Gastrocnemius medialis (tissue), 4 donors: ENCODE measurements around the gene DDR1. TPM values are rescaled to one million over a fixed set of nuclear protein-coding genes. Genes with fewer than 3 reads are reported as not detected.
"Not testable (repeated sequence)": the region's sequence is repeated elsewhere in the genome, so short reads cannot be mapped to it uniquely, and the experiment has no call there.

ENCODE experiments used
- ATAC-seq, 2 donors: fragments of 150-250 bp; one replicate each; pipeline ENCODE4 v1.9.1; 2016
- DNase-seq, 2 donors: peaks; one replicate each; pipeline ENCODE4 v3.0.0-alpha.2; 2019
- H3K27ac ChIP-seq, 4 donors: fragments of 200-600 bp; sonication (generic); 1 replicate in 1 of 4; 2 replicates in 3 of 4; pipeline ENCODE4 v1.5.1; 2016 to 2018; ENCODE audit warnings: mild to moderate bottlenecking in 2 of 4, moderate library complexity in 1 of 4
- H3K27me3 ChIP-seq, 3 donors: fragments of 200-600 bp; sonication (generic) in 2 of 3; 1 replicate in 1 of 3; 2 replicates in 2 of 3; pipeline versions ENCODE4 v1.5.1 to v1.6.0; 2016 to 2019; ENCODE audit warnings: mild to moderate bottlenecking in 1 of 3, moderate library complexity in 1 of 3
- H3K36me3 ChIP-seq, 2 donors: fragments of 200-600 bp; sonication (generic) in 1 of 2; one replicate each; pipeline ENCODE4 v1.5.1; 2017 to 2018
- H3K4me1 ChIP-seq, 2 donors: fragments of 200-600 bp; sonication (generic) in 1 of 2; one replicate each; pipeline ENCODE4 v1.5.1; 2016 to 2017; ENCODE audit warnings: mild to moderate bottlenecking in 2 of 2
- H3K4me3 ChIP-seq, 4 donors: fragments of 200-600 bp; sonication (generic) in 3 of 4; 1 replicate in 1 of 4; 2 replicates in 3 of 4; pipeline ENCODE4 v1.5.1; 2016 to 2019; ENCODE audit warnings: mild to moderate bottlenecking in 2 of 4
- H3K9me3 ChIP-seq, 3 donors: fragments of 200-600 bp; sonication (generic) in 2 of 3; 1 replicate in 1 of 3; 2 replicates in 2 of 3; pipeline ENCODE4 v1.5.1; 2016 to 2019
- POLR2A ChIP-seq, 2 donors: fragments of 450-650 bp; IDR thresholded peaks; one replicate each; pipeline ENCODE4 v1.6.1; 2017; ENCODE audit warnings: antibody characterized with exemption in 2 of 2, mild to moderate bottlenecking in 2 of 2, moderate library complexity in 2 of 2
- in situ Hi-C, 4 donors: fragments of 200-750 bp; cut with MboI; loops; one replicate each; pipeline versions ENCODE4 v1.15.0 to v1.8.0; 2017; ENCODE audit warnings: low sequenced_read_pairs in 4 of 4
- intact Hi-C: fragments of 100-400 bp; cut with DNase I; formaldehyde crosslinking; loops from one replicate; pipeline ENCODE4 v1.15.1; 2023; ENCODE audit warnings: low total_unique reads
- total RNA-seq, 4 donors: library from RNA; depleted of rRNA; stranded (reverse); fragments of >200 nt; gene quantifications; one replicate each; pipeline versions ENCODE4 v1.1.0 to v1.2.3, GENCODE V29; 2016
- TF ChIP-seq, protein P1 (sequence below), 5 experiments: fragments of 450-650 bp in 3 of 5; fragments of 200-600 bp in 2 of 5; sonication (generic) in 2 of 5; IDR thresholded peaks in 4 of 5; conservative IDR thresholded peaks in 1 of 5; 1 replicate in 4 of 5; 2 replicates in 1 of 5; pipeline ENCODE4 v1.5.1; 2016 to 2019; ENCODE audit warnings: antibody characterized with exemption in 5 of 5, mild to moderate bottlenecking in 3 of 5, moderate library complexity in 3 of 5

The DDR1 gene
- total RNA-seq, 4 donors from 2014 or later, result 20.0 to 62.2 (median 59.3) TPM

DNA sequence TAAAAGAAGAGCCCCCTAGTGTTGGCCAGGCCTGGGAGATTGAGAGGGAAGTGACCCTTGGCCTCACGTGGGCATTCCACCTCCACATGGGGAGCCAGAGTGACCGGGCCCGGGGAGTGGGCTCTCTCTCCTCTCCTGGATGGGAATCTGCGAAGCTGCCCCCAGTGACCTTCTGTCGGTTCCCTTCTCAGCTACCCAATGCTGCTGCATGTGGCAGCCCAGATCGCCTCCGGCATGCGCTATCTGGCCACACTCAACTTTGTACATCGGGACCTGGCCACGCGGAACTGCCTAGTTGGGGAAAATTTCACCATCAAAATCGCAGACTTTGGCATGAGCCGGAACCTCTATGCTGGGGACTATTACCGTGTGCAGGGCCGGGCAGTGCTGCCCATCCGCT, 13.6 kb downstream of the DDR1 start:
- no peaks in the 10 kb centered on the region for H3K9me3 ChIP-seq
- H3K36me3 ChIP-seq, result peaks cover 0 to 66% of the 10 kb centered on the region in 2 donors
- TF ChIP-seq, protein P1, sequence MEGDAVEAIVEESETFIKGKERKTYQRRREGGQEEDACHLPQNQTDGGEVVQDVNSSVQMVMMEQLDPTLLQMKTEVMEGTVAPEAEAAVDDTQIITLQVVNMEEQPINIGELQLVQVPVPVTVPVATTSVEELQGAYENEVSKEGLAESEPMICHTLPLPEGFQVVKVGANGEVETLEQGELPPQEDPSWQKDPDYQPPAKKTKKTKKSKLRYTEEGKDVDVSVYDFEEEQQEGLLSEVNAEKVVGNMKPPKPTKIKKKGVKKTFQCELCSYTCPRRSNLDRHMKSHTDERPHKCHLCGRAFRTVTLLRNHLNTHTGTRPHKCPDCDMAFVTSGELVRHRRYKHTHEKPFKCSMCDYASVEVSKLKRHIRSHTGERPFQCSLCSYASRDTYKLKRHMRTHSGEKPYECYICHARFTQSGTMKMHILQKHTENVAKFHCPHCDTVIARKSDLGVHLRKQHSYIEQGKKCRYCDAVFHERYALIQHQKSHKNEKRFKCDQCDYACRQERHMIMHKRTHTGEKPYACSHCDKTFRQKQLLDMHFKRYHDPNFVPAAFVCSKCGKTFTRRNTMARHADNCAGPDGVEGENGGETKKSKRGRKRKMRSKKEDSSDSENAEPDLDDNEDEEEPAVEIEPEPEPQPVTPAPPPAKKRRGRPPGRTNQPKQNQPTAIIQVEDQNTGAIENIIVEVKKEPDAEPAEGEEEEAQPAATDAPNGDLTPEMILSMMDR (IDR thresholded peaks at IDR 0.05 in 4 of 5, conservative IDR thresholded peaks at IDR 0.05 in 1 of 5), result no peak
- no peak for TF ChIP-seq POLR2A (IDR thresholded peaks at IDR 0.05)
- no peak for ATAC-seq
- no peak for DNase-seq
- H3K27ac ChIP-seq, result no peak overlapping the region
- H3K27me3 ChIP-seq, result no peaks in the 10 kb centered on the region
- no peaks in the 10 kb centered on the region for H3K4me1 ChIP-seq
- H3K4me3 ChIP-seq, result no peak overlapping the region
- in situ Hi-C loops (loop anchor here in 1 of 4 donors (25.0 kb wide), 1 partner anchor 161 kb away; the partner anchor contains the start of genes FLOT1 and IER3), intact Hi-C loops (no loop called here)

DNA sequence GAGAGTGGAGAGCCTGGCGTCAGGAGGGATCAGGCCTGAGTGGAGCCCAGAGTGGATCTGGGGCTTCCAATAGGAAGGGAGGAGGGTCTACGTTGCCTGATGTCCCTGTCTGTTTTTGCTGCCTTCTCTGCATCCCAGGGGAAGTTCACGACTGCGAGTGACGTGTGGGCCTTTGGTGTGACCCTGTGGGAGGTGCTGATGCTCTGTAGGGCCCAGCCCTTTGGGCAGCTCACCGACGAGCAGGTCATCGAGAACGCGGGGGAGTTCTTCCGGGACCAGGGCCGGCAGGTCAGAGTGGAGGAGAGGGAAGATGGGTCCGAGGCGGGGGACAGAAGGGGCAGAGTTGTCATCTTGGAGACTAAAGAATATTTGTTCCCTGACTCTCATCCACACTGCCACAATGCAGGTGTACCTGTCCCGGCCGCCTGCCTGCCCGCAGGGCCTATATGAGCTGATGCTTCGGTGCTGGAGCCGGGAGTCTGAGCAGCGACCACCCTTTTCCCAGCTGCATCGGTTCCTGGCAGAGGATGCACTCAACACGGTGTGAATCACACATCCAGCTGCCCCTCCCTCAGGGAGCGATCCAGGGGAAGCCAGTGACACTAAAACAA, 14.5 kb downstream of the DDR1 start:
- peaks cover 0 to 56% of the 10 kb centered on the region in 2 donors for H3K36me3 ChIP-seq
- TF ChIP-seq, protein P1 (IDR thresholded peaks at IDR 0.05 in 4 of 5, conservative IDR thresholded peaks at IDR 0.05 in 1 of 5), result no peak
- no peak for TF ChIP-seq POLR2A (IDR thresholded peaks at IDR 0.05)
- no peak overlapping the region for H3K4me3 ChIP-seq
- intact Hi-C loops (no loop called here), in situ Hi-C loops (loop anchor here in 1 of 4 donors (25.0 kb wide), 1 partner anchor 162 kb away; the partner anchor contains the start of genes FLOT1 and IER3)
- no peaks in the 10 kb centered on the region for H3K4me1 ChIP-seq
- no peak overlapping the region for H3K27ac ChIP-seq
- H3K9me3 ChIP-seq, result no peaks in the 10 kb centered on the region
- DNase-seq (no peak), ATAC-seq (no peak)
- H3K27me3 ChIP-seq, result no peaks in the 10 kb centered on the region

DNA sequence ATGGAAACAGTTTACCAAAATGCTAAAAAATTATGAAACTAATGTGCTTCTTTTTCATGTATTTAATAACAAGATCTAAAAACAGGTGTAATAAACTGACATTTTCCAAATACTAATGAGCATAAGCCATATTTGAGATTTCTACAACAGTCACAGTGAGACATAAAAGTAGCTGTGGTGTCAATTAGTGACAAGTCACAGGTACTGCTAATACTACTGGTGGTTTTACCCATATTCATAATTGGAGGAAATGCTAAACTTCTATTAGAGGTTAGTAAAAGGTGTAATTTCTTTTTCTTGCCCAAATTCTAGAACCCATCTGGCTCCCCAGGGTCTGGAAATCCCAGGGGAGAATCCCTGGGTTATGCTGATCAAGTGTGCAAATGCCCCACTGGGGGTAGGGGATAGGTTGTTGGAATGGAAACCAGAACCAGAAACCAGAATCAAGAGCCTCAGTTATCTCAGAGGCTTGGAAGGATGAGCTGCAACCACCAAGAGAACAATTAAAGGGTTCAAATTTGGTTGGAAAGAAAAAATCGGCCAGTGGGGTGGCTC, 16.6 kb downstream of the DDR1 start:
- Histone ChIP-seq H3K4me3 (no peak overlapping the region), H3K27ac (no peak overlapping the region), H3K36me3 (peaks cover 0 to 36% of the 10 kb centered on the region in 2 donors), H3K9me3 (no peaks in the 10 kb centered on the region), H3K27me3 (no peaks in the 10 kb centered on the region), H3K4me1 (no peaks in the 10 kb centered on the region)
- DNase-seq (no peak), ATAC-seq (no peak)
- in situ Hi-C loops, result no loop called here
- intact Hi-C loops, result no loop called here
- no peak for TF ChIP-seq POLR2A (IDR thresholded peaks at IDR 0.05)
- TF ChIP-seq, protein P1 (IDR thresholded peaks at IDR 0.05 in 4 of 5, conservative IDR thresholded peaks at IDR 0.05 in 1 of 5), result no peak

DNA sequence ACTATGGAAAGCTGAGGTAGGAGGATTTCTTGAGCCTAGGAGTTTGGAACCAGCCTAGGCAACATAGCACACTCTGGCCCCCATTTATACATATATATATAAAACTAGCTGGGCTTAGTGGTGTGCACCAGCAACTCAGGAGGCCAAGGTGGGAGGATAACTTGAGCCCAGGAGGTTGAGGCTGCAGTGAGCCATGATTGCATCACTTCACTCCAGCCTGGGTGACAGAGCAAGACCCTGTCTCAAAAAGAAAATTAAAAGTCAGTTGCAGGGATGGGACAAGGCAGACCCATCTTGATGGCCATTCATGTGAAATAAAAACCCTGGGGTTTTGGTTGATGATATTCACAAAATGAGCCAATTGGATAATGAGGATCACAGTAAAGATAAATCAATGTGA, 17.1 kb downstream of the DDR1 start:
- no peak overlapping the region for H3K4me3 ChIP-seq
- H3K4me1 ChIP-seq, result no peaks in the 10 kb centered on the region
- TF ChIP-seq, protein P1 (IDR thresholded peaks at IDR 0.05 in 4 of 5, conservative IDR thresholded peaks at IDR 0.05 in 1 of 5), result no peak
- TF ChIP-seq POLR2A (IDR thresholded peaks at IDR 0.05), result no peak
- ATAC-seq, result no peak
- H3K9me3 ChIP-seq, result no peaks in the 10 kb centered on the region
- in situ Hi-C loops, result no loop called here
- intact Hi-C loops, result no loop called here
- H3K27me3 ChIP-seq, result no peaks in the 10 kb centered on the region
- no peak for DNase-seq
- H3K36me3 ChIP-seq, result peaks cover 0 to 32% of the 10 kb centered on the region in 2 donors
- no peak overlapping the region for H3K27ac ChIP-seq

DNA sequence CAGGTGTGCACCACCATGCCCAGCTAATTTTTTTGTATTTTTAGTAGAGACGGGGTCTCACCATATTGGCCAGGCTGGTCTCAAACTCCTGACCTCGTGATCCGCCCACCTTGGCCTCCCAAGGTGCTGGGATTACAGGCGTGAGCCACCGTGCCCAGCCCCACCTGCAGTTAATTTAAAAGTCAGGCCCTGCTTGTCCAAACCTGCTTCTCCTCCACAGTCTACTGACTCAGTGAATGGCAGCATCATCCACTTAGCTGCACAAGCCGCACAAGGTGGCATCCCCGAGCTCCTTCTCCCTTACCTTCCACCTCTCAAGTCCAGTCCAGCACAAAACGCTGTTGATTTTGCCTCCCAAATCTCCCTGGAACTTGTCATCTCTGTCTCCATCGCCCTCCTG, 17.9 kb downstream of the DDR1 start:
- DNase-seq, H3K27me3 ChIP-seq, H3K27ac ChIP-seq, H3K4me3 ChIP-seq, H3K4me1 ChIP-seq, intact Hi-C loops, ATAC-seq, H3K9me3 ChIP-seq, in situ Hi-C loops: not testable (repeated sequence)
- H3K36me3 ChIP-seq, result peaks cover 0 to 24% of the 10 kb centered on the region in 2 donors
